ENCODE results near the gene TUSC2. TPM values are rescaled to one million over a fixed set of nuclear protein-coding genes. Genes with fewer than 3 reads are reported as not detected.

TUSC2 gene
- total and polyA plus RNA-seq, 2 of the 13 experiments (the other 11 are each of a cell fraction or from before 2014, with no cell fraction given), result 36.7 to 39.1 TPM

DNA sequence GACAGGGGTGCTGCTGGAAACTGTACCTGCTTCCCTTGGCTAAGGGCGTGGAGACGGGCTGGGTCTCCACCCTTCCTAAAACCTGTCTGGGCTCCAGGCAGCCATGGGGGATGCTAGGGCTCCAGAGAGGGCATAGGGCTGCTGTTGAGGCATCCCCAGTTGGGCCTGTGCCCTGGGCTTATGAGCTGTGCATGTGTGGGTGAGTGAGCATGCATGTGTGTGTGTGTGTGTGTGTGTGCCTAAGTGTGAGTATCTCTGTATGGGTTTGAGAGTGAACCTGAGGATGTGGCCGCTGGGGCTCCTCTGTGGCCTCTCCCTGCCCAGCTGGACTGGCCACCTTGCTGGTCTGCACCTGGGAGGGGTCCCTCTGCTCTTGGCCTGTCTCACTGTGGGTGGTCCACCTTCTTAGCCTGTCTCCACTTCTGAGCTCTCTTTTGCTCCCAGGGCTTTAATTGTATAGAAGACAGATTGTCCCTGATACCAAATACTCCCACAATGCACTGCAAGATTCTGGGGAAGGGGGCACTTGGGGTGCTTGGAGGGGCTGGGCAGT is 43.2 kb upstream of the TUSC2 start:
- Histone ChIP-seq H3K36me3 (replicated peaks in 1 of 2; ENCODE audit: control insufficient read depth in 1 of 2, insufficient read depth in 2 of 2, low read length in 2 of 2) (no peaks in the 10 kb centered on the region), H3K27ac (ENCODE audit: extremely low read length, insufficient read depth, low read length) (no peak overlapping the region), H3K79me2 (ENCODE audit: insufficient read depth, low read length) (no peaks in the 10 kb centered on the region), H3K4me2 (ENCODE audit: low read depth, low read length) (no peak overlapping the region), H3K9ac (ENCODE audit: insufficient read depth, low read depth, low read length) (no peak overlapping the region), H2AFZ (ENCODE audit: low read length) (no peak overlapping the region), H3K9me3 (ENCODE audit: low read length) (no peaks in the 10 kb centered on the region), H4K20me1 (ENCODE audit: insufficient read depth, low read length) (no peaks in the 10 kb centered on the region), H3K27me3 (ENCODE audit: control insufficient read depth in 1 of 2, insufficient read depth in 2 of 2, low read length in 2 of 2) (peaks cover 15 to 67% of the 10 kb centered on the region in 2 experiments), H3K4me3 (replicated peaks in 1 of 3; ENCODE audit: insufficient read depth in 1 of 3, low read depth in 2 of 3, low read length in 3 of 3) (no peak overlapping the region), H3K4me1 (ENCODE audit: insufficient read depth, low read length) (peaks cover 7% of the 10 kb centered on the region)
- no peak for ATAC-seq
- ChIA-PET POLR2A (no interaction called here), CTCF (ENCODE audit: low intra/inter-chr PET ratio, low total read pairs) (no interaction called here)
- intact Hi-C loops (cut with micrococcal nuclease; ENCODE audit: unreplicated experiment), result loop anchor here (5.0 kb wide), 1 partner anchor 146 kb away; no protein-coding TSS in a partner anchor
- DNase-seq (ENCODE audit: low spot score), result no peak
- BruUV-seq (replicated peaks), result no TSS peak
- no peak for FAIRE-seq
- no peak for TF ChIP-seq KLF16 (CRISPR knock-in tag; IDR thresholded peaks at IDR 0.05)
- TF ChIP-seq, protein P1, sequence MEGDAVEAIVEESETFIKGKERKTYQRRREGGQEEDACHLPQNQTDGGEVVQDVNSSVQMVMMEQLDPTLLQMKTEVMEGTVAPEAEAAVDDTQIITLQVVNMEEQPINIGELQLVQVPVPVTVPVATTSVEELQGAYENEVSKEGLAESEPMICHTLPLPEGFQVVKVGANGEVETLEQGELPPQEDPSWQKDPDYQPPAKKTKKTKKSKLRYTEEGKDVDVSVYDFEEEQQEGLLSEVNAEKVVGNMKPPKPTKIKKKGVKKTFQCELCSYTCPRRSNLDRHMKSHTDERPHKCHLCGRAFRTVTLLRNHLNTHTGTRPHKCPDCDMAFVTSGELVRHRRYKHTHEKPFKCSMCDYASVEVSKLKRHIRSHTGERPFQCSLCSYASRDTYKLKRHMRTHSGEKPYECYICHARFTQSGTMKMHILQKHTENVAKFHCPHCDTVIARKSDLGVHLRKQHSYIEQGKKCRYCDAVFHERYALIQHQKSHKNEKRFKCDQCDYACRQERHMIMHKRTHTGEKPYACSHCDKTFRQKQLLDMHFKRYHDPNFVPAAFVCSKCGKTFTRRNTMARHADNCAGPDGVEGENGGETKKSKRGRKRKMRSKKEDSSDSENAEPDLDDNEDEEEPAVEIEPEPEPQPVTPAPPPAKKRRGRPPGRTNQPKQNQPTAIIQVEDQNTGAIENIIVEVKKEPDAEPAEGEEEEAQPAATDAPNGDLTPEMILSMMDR (CRISPR knock-in tag; IDR thresholded peaks at IDR 0.05), result no peak
- TF ChIP-seq, protein P2, sequence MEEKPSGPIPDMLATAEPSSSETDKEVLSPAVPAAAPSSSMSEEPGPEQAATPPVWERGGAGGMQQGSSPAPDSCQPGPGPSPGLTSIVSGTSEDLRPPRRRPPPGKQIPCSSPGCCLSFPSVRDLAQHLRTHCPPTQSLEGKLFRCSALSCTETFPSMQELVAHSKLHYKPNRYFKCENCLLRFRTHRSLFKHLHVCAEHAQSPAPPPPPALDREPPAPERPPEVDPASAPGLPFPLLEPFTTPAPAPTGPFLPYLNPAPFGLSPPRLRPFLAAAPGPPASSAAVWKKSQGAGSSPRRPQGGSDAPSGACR (CRISPR knock-in tag; IDR thresholded peaks at IDR 0.05), result no peak
- TF ChIP-seq ZNF660 (CRISPR knock-in tag; IDR thresholded peaks at IDR 0.05; ENCODE audit: borderline replicate concordance, low read depth), result no peak
- no peak for TF ChIP-seq NFYC (CRISPR knock-in tag; IDR thresholded peaks at IDR 0.05)
- no peak for TF ChIP-seq MBD4 (IDR thresholded peaks at IDR 0.05; ENCODE audit: borderline replicate concordance, low read length)
- no peak for TF ChIP-seq ZFP82 (CRISPR knock-in tag; IDR thresholded peaks at IDR 0.05; ENCODE audit: borderline replicate concordance)
- no peak for TF ChIP-seq MED13 (CRISPR knock-in tag; IDR thresholded peaks at IDR 0.05)
- TF ChIP-seq GTF2F1 (IDR thresholded peaks at IDR 0.05; ENCODE audit: low read length), result no peak
- no peak for TF ChIP-seq ZBTB1 (CRISPR knock-in tag; IDR thresholded peaks at IDR 0.05; ENCODE audit: borderline replicate concordance)
- no peak for TF ChIP-seq ZKSCAN1 (IDR thresholded peaks at IDR 0.05; ENCODE audit: low read length)
- no peak for TF ChIP-seq NCOA2 (CRISPR knock-in tag; IDR thresholded peaks at IDR 0.05)
- TF ChIP-seq, protein P3, sequence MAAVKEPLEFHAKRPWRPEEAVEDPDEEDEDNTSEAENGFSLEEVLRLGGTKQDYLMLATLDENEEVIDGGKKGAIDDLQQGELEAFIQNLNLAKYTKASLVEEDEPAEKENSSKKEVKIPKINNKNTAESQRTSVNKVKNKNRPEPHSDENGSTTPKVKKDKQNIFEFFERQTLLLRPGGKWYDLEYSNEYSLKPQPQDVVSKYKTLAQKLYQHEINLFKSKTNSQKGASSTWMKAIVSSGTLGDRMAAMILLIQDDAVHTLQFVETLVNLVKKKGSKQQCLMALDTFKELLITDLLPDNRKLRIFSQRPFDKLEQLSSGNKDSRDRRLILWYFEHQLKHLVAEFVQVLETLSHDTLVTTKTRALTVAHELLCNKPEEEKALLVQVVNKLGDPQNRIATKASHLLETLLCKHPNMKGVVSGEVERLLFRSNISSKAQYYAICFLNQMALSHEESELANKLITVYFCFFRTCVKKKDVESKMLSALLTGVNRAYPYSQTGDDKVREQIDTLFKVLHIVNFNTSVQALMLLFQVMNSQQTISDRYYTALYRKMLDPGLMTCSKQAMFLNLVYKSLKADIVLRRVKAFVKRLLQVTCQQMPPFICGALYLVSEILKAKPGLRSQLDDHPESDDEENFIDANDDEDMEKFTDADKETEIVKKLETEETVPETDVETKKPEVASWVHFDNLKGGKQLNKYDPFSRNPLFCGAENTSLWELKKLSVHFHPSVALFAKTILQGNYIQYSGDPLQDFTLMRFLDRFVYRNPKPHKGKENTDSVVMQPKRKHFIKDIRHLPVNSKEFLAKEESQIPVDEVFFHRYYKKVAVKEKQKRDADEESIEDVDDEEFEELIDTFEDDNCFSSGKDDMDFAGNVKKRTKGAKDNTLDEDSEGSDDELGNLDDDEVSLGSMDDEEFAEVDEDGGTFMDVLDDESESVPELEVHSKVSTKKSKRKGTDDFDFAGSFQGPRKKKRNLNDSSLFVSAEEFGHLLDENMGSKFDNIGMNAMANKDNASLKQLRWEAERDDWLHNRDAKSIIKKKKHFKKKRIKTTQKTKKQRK (IDR thresholded peaks at IDR 0.05; ENCODE audit: low read length), result no peak
- no peak for TF ChIP-seq U2AF2 (IDR thresholded peaks at IDR 0.05; ENCODE audit: low read depth, low read length)
- TF ChIP-seq ZNF20 (CRISPR knock-in tag; IDR thresholded peaks at IDR 0.05), result no peak
- TF ChIP-seq ZNF3 (CRISPR knock-in tag; IDR thresholded peaks at IDR 0.05), result no peak
- in situ Hi-C loops (cut with HindIII; ENCODE audit: extremely low pct_ligation_motif_present, low pct_unique_long_range_greater_than_20kb), result no loop called here
- WGBS (ENCODE audit: low lambda C conversion rate), result 35% methylated on average over 2 of the region's 3 CpGs

All from HepG2 (cell line).